ENCODE measurements around the gene PPM1D. TPM values are rescaled to one million over a fixed set of nuclear protein-coding genes. Genes with fewer than 3 reads are reported as not detected.

PPM1D gene
- total RNA-seq, 1 experiment from 2014 or later = 5.5 TPM

DNA sequence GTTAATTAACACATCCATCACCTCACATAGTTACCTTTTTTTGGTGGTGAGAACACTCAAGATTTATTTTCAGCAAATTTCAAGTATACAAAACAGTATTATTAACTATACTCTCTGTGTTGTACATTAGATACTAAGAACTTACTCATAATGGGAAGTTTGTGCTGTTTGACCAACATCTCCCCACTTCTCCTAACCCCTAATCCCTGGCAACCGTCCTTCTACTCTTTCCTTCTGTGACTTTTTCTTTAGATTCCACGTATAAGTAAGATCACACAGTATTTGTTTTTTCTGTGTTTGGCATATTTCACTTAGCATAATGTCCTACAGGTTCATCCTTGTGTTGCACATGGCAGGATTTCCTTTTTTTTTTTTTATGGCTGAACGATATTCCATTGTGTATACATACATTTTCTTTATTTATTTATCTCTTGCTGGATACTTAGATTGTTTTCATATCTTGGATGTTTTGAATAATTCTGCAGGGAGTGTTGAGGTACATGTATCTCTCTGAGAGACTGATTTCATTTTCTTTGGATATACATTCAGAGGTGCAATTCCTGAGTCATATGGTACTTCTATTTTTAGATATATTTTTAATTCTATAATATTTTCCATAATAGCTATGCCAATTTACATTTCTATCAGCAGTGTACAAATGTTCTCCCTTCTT, 19.0 kb downstream of the PPM1D start:
- DNase-seq (ENCODE audit: low read depth) = no peak

DNA sequence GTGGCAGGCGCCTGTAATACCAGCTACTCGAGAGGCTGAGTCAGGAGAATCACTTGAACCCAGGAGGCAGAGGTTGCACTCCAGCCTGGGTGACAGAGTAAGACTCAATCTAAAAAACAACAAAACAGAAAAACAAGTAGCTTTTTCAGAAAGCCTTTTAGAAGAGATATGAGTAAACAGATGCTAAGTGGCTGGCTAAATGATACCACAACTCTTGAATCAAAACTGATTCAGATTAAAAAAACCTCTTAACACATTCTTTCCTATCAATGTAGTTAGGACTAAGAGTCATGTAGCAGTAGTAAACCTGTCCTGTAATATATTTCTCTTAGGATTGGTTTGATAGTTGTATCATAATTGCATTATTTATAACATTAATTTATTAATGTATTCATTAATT, 23.0 kb downstream of the PPM1D start:
- no peak for DNase-seq (ENCODE audit: low read depth)

GRCh38 chr17:60623415-60623814, 23.4 kb downstream of the PPM1D start:
- no peak for DNase-seq (ENCODE audit: low read depth)

DNA sequence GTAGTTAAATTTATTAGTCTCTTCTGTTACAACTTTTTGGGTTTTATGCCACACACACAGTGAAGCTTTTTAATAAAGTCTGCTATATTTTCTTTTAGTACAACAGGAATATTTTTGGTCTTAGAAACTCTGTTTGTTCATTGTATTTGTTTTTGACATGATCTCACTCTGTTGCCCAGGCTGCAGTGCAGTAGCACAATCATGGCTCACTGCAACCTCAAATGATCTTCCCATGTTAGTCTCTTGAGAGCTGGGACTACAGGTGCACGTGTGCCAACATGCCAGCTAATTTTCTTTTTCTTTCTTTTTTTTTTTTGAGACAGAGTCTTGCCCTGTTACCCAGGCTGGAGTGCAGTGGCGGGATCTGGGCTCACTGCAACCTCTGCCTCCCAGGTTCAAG, 27.1 kb downstream of the PPM1D start:
- DNase-seq (ENCODE audit: low read depth) = no peak

DNA sequence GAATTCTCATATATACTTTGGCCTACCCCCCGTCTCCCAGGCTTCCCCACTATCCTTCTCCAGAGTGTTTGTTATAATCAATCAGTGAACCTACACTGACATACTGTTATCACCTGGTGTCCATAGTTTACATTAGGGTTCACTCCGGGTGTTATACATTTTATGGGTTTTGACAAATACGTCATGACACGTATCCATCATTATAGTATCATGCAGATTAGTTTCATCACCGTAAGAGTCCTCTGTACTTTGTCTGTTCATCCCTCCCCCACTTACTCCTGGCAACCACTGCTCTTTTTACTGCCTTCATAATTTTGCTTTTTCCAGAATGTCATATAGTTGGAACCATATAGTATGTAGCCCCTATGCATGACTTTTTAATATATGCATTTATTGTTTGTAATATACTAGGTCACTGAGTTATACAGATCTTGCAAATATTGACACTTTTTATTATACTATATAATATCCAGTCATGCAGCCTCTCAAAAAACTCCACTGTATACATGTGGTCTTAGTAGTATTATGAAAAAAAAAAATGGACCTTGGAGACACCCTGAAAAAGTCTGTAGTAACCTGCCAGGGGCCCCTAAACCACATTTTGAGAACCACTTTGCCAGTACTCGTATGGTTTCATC, 28.4 kb downstream of the PPM1D start:
- DNase-seq (ENCODE audit: low read depth) = no peak

- DNase-seq (ENCODE audit: low read depth) = no peak
Observed at GRCh38 chr17:60629120-60629519, 29.1 kb downstream of the PPM1D start.

DNA sequence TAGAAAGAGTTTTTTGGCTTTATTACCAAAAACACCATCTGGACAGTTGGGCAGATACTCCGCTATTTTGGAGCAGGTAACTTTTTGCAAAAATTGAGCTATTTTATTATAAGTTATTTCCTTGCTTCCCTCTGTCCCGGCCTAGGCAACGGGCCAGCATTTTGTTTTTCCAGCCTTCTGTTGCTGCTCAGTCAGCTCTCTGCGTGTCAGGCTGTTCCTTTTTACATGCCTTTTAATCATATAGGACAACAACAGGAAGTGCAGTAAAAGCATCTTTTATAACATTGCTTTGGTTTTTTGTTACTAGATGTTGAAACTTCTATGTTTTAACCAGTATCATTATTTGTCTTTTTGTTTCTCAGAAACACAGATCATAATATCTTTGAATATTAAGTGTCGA, 30.4 kb downstream of the PPM1D start:
- no peak for DNase-seq (ENCODE audit: low read depth)

- peak; percentile 1 for DNase-seq (ENCODE audit: low read depth)
Observed at GRCh38 chr17:60631119-60631518, 31.1 kb downstream of the PPM1D start.

DNA sequence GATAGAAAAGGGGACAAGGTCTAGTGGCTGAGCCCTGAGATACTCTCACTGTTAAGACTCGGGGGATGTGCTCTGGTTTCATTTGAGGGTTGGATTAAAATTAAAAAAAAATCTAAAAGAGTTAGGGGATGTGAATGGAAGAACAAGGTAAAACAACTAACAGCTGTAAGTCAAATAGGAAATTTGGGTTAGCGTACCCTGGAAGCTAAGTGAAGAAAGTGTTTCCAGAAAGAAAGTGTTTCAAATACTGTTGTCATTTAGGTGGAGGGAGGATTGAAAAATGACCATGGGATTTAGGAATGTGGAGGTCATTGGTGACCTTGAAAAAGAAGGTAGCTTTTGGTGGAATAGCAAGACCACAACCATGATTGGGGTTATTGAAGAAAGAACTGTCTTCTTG, 37.7 kb downstream of the PPM1D start:
- DNase-seq (ENCODE audit: low read depth) = no peak

DNA sequence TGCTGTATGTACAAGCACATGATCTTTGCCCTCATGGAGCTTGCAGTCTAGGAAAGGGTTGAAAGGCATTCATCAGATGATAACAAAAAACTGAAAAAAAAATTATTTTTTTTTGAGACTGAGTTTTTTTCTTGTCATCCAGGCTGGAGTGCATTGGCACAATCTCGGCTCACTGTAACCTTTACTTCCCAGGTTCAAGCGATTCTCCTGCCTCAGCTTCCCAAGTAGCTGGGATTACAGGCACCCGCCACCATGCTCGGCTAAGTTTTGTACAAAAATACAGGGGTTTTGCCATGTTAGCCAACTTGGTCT, 39.0 kb downstream of the PPM1D start:
- no peak for DNase-seq (ENCODE audit: low read depth)

DNA sequence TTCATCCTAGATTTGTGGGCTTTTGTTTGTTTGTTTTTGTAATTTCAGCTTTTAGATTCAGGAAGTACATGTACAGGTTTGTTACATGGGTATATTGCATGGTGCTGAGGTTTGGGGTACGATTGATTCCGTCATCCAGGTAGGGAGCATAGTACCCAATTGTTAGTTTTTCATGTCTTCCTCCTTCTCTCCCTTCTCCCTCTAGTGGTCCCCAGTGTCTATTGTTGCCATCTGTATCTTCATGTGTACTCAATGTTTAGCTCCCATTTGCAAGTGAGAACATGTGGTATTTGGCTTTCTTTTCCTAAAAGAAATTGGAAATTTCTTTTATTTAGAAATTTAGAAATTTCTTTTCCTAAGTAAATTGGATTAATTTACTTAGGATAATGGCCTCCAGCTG, 40.5 kb downstream of the PPM1D start:
- DNase-seq (ENCODE audit: low read depth) = peak; percentile 20

- DNase-seq (ENCODE audit: low read depth) = no peak
Observed at GRCh38 chr17:60641126-60641525, 41.1 kb downstream of the PPM1D start.

DNA sequence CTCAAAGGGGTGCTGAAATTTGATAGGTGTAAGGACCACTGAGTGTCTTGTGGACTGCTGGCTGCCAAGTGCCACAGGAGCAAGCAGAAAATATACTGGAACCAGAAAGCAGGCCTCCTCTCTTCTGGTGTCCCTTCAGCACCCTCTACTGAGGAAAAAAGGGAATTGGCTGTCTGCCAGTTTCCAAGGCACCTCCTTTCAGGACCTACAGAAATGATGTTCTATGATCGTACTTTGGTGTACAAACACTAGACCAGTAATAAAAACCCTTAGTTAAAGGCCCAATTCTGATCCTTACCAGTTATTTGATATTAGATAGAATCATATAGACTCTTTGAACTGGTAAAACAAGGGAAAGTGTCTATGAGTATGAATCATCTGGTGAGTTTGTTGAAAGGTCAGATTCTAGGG, 41.8 kb downstream of the PPM1D start:
- peak; percentile 70 for DNase-seq (ENCODE audit: low read depth)

GRCh38 chr17:60645918-60646523, 46.0 kb downstream of the PPM1D start:
- DNase-seq (ENCODE audit: low read depth) = no peak

DNA sequence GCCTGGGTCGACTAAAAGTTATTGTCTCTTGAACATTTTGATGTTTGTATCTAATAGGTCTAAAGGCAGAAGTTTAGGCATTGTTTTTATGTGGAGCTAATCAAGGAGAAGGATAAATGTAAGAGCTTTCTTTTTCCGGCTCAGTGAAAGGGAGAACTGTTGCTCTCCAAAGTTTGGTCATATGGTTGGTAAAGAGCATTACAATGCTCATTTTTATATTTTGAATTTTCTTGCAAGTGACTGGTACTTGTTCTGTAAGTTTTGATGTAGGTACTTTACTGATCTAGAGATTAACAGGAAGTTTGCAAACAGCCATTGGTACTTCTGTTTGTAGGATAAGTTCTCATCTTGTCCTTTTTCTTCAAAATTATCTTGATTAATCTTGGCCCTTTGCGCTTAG, 46.7 kb downstream of the PPM1D start:
- no peak for DNase-seq (ENCODE audit: low read depth)

GRCh38 chr17:60647705-60648104, 47.7 kb downstream of the PPM1D start:
- DNase-seq (ENCODE audit: low read depth) = no peak

GRCh38 chr17:60652454-60653247, 52.7 kb downstream of the PPM1D start:
- no peak for DNase-seq (ENCODE audit: low read depth)

GRCh38 chr17:60653569-60653968, 53.6 kb downstream of the PPM1D start:
- DNase-seq (ENCODE audit: low read depth) = no peak

GRCh38 chr17:60656499-60656898, 56.5 kb downstream of the PPM1D start:
- no peak for DNase-seq (ENCODE audit: low read depth)

DNA sequence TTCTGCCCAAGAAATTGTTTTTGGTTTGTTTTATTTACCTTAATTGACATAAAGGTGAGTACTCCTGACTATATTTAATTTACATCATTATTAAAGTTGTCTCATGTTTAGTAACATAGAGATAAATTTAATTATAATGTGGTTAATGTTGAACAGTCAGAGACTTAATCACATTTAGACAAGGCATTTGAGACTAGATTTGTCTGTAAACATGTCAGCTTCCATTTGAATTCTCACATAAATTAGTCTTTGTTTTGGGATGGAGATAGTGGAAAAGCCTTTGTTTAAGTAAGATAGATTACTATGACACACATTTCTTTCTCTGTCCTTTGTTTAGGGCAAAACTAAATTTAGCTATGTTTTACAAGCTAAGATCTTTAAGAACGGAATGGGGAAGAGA, 59.2 kb downstream of the PPM1D start:
- no peak for DNase-seq (ENCODE audit: low read depth)

DNA sequence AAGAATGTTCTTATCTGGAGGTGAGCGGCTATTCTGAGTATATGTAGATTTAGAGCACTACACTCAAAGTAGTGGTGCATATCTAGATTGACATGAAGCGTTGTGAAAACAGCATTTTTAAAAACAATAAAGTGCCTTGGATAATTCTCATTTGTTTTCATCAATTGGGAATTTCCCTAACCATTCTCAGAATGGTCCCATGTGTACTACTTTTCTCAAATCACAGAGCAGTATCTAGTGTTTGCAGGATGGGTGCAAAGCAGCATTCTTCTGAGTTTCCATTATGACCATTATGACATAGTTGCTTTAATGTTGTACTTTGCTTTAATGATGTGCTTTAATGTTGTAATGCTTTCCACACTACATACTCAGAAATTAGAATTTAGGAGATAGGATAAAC, 61.5 kb downstream of the PPM1D start:
- DNase-seq (ENCODE audit: low read depth) = no peak

DNA sequence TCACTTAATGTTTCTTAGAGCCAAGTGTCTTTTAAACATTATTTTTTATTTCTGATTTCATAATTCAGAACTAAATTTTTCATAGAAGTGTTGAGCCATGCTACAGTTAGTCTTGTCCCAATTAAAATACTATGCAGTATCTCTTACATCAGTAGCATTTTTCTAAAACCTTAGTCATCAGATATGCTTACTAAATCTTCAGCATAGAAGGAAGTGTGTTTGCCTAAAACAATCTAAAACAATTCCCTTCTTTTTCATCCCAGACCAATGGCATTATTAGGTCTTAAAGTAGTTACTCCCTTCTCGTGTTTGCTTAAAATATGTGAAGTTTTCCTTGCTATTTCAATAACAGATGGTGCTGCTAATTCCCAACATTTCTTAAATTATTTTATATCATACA, 64.0 kb downstream of the PPM1D start:
- no peak for DNase-seq (ENCODE audit: low read depth)

DNA sequence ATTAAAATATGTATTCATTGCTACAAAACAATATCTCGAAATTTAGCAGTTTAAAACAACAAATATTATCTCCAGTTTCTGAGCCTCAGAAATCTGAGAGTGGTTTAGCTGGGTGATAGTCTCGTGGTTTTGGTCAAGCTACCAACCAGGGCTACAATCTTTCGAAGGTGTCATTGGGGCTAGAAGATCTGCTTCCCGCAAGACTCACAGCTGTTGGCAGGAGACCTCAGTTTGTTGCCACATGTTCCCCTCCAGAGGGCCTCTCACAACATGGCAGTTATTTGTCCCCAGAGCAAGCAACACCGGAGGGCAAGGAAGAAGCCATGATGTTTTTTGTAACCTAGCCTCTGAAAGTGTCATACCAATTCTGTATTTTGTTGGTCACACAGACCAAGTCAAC, 65.6 kb downstream of the PPM1D start:
- no peak for DNase-seq (ENCODE audit: low read depth)
